GM23338 (cell line): ENCODE results near the gene MYBPC2. TPM values are rescaled to one million over a fixed set of nuclear protein-coding genes. Genes with fewer than 3 reads are reported as not detected.

ENCODE experiments used
- ATAC-seq: fragments of 200-7000 bp; cut with Tn5 transposase; 3 replicates; pipeline ENCODE4 v1.9.1; 2020
- DNase-seq: peaks from one replicate; pipeline ENCODE4 v3.0.0-alpha.2; 2015; ENCODE audit warnings: low spot score
- H2AFZ ChIP-seq: fragments of 200-600 bp; sonication (generic); 2 replicates; pipeline ENCODE4 v1.8.0; 2016; ENCODE audit warnings: antibody characterized with exemption, mild to moderate bottlenecking, moderate library complexity
- H3F3A ChIP-seq: fragments of 200-600 bp; sonication (generic); replicated peaks from 2 replicates; pipeline ENCODE4 v1.8.0; 2017; ENCODE audit warnings: antibody characterized with exemption, mixed run types, low read depth
- H3K27ac ChIP-seq: fragments of 200-600 bp; sonication (generic); 2 replicates; pipeline ENCODE4 v1.6.1; 2016; ENCODE audit warnings: low read depth
- H3K27me3 ChIP-seq: fragments of 200-600 bp; sonication (generic); 2 replicates; pipeline ENCODE4 v1.8.0; 2016; ENCODE audit warnings: mild to moderate bottlenecking, mixed run types, moderate library complexity; ENCODE audit not compliant: insufficient read depth
- H3K36me3 ChIP-seq: fragments of 200-600 bp; sonication (generic); 2 replicates; pipeline ENCODE4 v1.8.0; 2016; ENCODE audit warnings: mild to moderate bottlenecking; ENCODE audit not compliant: insufficient read depth
- H3K4me1 ChIP-seq: fragments of 200-600 bp; sonication (generic); 2 replicates; pipeline ENCODE4 v1.8.0; 2016; ENCODE audit warnings: mild to moderate bottlenecking, moderate library complexity; ENCODE audit not compliant: insufficient read depth
- H3K4me2 ChIP-seq: fragments of 200-600 bp; sonication (generic); 2 replicates; pipeline ENCODE4 v1.7.1; 2017; ENCODE audit warnings: mixed run types
- H3K4me3 ChIP-seq: fragments of 200-600 bp; sonication (generic); 2 replicates; pipeline ENCODE4 v1.6.1; 2016; ENCODE audit warnings: mixed run types
- H3K79me2 ChIP-seq: fragments of 200-600 bp; sonication (generic); replicated peaks from 2 replicates; pipeline ENCODE4 v1.8.0; 2017; ENCODE audit warnings: mild to moderate bottlenecking; ENCODE audit not compliant: insufficient read depth
- H3K9me2 ChIP-seq: fragments of 200-600 bp; sonication (generic); 2 replicates; pipeline ENCODE4 v1.8.0; 2017; ENCODE audit not compliant: insufficient read depth
- H4K20me1 ChIP-seq: fragments of 200-600 bp; sonication (generic); replicated peaks from 2 replicates; pipeline ENCODE4 v1.8.0; 2017; ENCODE audit warnings: mild to moderate bottlenecking; ENCODE audit not compliant: insufficient read depth
- H3K27ac Mint-ChIP-seq: 2 replicates; pipeline ENCODE4 v1.8.0; 2020; ENCODE audit warnings: inconsistent platforms, mild to moderate bottlenecking, moderate library complexity, mixed read lengths
- H3K27me3 Mint-ChIP-seq: 3 replicates; pipeline ENCODE4 v1.8.0; 2022; ENCODE audit warnings: low read depth, mild to moderate bottlenecking, moderate library complexity, mixed read lengths, inconsistent platforms; ENCODE audit not compliant: insufficient read depth, poor library complexity
- H3K36me3 Mint-ChIP-seq: 3 replicates; pipeline ENCODE4 v1.8.0; 2021; ENCODE audit warnings: low read depth, mild to moderate bottlenecking, inconsistent platforms, moderate library complexity, mixed read lengths
- H3K4me1 Mint-ChIP-seq: 3 replicates; pipeline ENCODE4 v1.8.0; 2020; ENCODE audit warnings: mild to moderate bottlenecking, inconsistent platforms, mixed read lengths
- H3K4me3 Mint-ChIP-seq: 3 replicates; pipeline ENCODE4 v1.8.0; 2021; ENCODE audit warnings: moderate library complexity, mild to moderate bottlenecking, inconsistent platforms, mixed read lengths
- H3K9me3 Mint-ChIP-seq: 3 replicates; pipeline ENCODE4 v1.8.0; 2020; ENCODE audit warnings: moderate library complexity, mild to moderate bottlenecking, inconsistent platforms, mixed read lengths
- CTCF ChIP-seq, 2 experiments: fragments of 200-600 bp in 1 of 2; sonication (generic) in 1 of 2; conservative IDR thresholded peaks; 2 replicates each; pipeline versions ENCODE4 v1.5.1 to v1.6.1; 2016 to 2017; ENCODE audit warnings: antibody characterized with exemption in 2 of 2, low read depth in 2 of 2, mild to moderate bottlenecking in 2 of 2, moderate library complexity in 1 of 2
- EZH2phosphoT487 ChIP-seq: fragments of 200-600 bp; sonication (generic); IDR thresholded peaks from one replicate; pipeline ENCODE4 v1.8.1; 2018; ENCODE audit warnings: antibody characterized with exemption; ENCODE audit not compliant: unreplicated experiment
- REST ChIP-seq: IDR thresholded peaks from one replicate; pipeline ENCODE4 v1.6.1; 2018; ENCODE audit warnings: antibody characterized with exemption; ENCODE audit not compliant: unreplicated experiment
- ZNF462 ChIP-seq: fragments of 250-450 bp; sonication (Bioruptor Pico); IDR thresholded peaks from 2 replicates; pipeline ENCODE4 v1.5.0; 2020; ENCODE audit warnings: mild to moderate bottlenecking, moderate library complexity
- polyA plus RNA-seq: library from polyadenylated mRNA; unstranded; fragments of >200 nt; fragmentation: Nextera tagmentation; extraction: Ambion mirVana; gene quantifications from 2 replicates; pipeline ENCODE4 v1.2.1, GENCODE V29; 2016
- total RNA-seq: library from RNA; depleted of rRNA; stranded (reverse); fragments of >200 nt; shearing (Covaris generic); gene quantifications from 2 replicates; pipeline ENCODE4 v1.2.3, GENCODE V29; 2014

Gene MYBPC2
- total and polyA plus RNA-seq, 2 experiments from 2014 or later = 4.2 to 5.9 TPM

GRCh38 chr19:50401605-50402450, 30.9 kb upstream of the MYBPC2 start:
- H3K4me1 ChIP-seq = no peaks in the 10 kb centered on the region
- DNase-seq = peak; percentile 45
- TF ChIP-seq REST (no peak), CTCF (conservative IDR thresholded peaks at IDR 0.05; ENCODE audit: low read depth in 2 of 2) (peak; percentile 24 to 45; a peak in 2 of 4 replicates)

GRCh38 chr19:50402544-50403301, 30.0 kb upstream of the MYBPC2 start:
- Mint-ChIP-seq H3K36me3 (peaks cover 51% of the 10 kb centered on the region), H3K27me3 (peaks cover 5% of the 10 kb centered on the region), H3K9me3 (no peaks in the 10 kb centered on the region; the same call in 1 of the 3 replicates), H3K27ac (no peak overlapping the region), H3K4me1 (no peaks in the 10 kb centered on the region), H3K4me3 (no peak overlapping the region)
- H4K20me1 ChIP-seq = peaks cover 9% of the 10 kb centered on the region
- H3K4me1 ChIP-seq = no peaks in the 10 kb centered on the region
- H3K4me3 ChIP-seq = no peak overlapping the region
- no peaks in the 10 kb centered on the region for H3K27me3 ChIP-seq
- no peak overlapping the region for H3K4me2 ChIP-seq
- H3K27ac ChIP-seq = no peak overlapping the region
- ATAC-seq (no peak), DNase-seq (no peak)
- H3F3A ChIP-seq = no peaks in the 10 kb centered on the region
- peaks cover 4% of the 10 kb centered on the region; the same call in 1 of the 2 replicates for H3K36me3 ChIP-seq
- no peaks in the 10 kb centered on the region for H3K9me2 ChIP-seq
- peaks cover 2% of the 10 kb centered on the region for H3K79me2 ChIP-seq
- H2AFZ ChIP-seq = no peak overlapping the region
- TF ChIP-seq EZH2phosphoT487 (no peak), ZNF462 (CRISPR knock-in tag) (no peak)

More at GRCh38 chr19:50401605-50402450, 30.9 kb upstream of the MYBPC2 start:
- Histone ChIP-seq H3K9me2 (no peaks in the 10 kb centered on the region), H3K4me3 (no peak overlapping the region), H4K20me1 (peaks cover 9% of the 10 kb centered on the region), H3K27ac (no peak overlapping the region), H3K4me2 (no peak overlapping the region), H3K79me2 (peaks cover 6% of the 10 kb centered on the region), H2AFZ (no peak overlapping the region), H3F3A (no peaks in the 10 kb centered on the region), H3K27me3 (no peaks in the 10 kb centered on the region), H3K36me3 (peaks cover 4% of the 10 kb centered on the region; the same call in 1 of the 2 replicates)
- H3K4me3 Mint-ChIP-seq = no peak overlapping the region
- no peak overlapping the region for H3K27ac Mint-ChIP-seq
- H3K36me3 Mint-ChIP-seq = peaks cover 48% of the 10 kb centered on the region
- no peak for ATAC-seq
- H3K4me1 Mint-ChIP-seq = no peaks in the 10 kb centered on the region
- H3K9me3 Mint-ChIP-seq = no peaks in the 10 kb centered on the region; the same call in 1 of the 3 replicates
- H3K27me3 Mint-ChIP-seq = peaks cover 5% of the 10 kb centered on the region
